H1 (cell line): ENCODE data around the gene PTN. TPM values are rescaled to one million over a fixed set of nuclear protein-coding genes. Genes with fewer than 3 reads are reported as not detected.

ENCODE experiments used
- ATF2 ChIP-seq: IDR thresholded peaks from 2 replicates; pipeline ENCODE4 v1.6.1; 2012; ENCODE audit warnings: low read length, inconsistent platforms
- polyA plus RNA-seq, 7 experiments: library from polyadenylated mRNA; depleted of rRNA in 3 of 7; stranded (reverse) in 5 of 7; unstranded in 2 of 7; fragments of >200 nt in 5 of 7; fragments of 200-250 nt in 2 of 7; gene quantifications; 1 replicate in 5 of 7; 2 replicates in 1 of 7; 4 replicates in 1 of 7; pipeline versions ENCODE4 v1.2.1 to v1.2.3, GENCODE V29; 2011 to 2013; ENCODE audit warnings: missing spikeins in 2 of 7, mixed read lengths in 2 of 7
- total RNA-seq: library from RNA; stranded (reverse); fragmentation: NEBNext Ultra II Directional; extraction: Animal tissue kit (Norgen Biotek cat#: 25700); gene quantifications from 2 replicates; pipeline ENCODE4 v1.2.1, GENCODE V29; 2021

The PTN gene
- total and polyA plus RNA-seq, 2 of the 8 experiments (the other 6 are each of a cell fraction or from before 2014, with no cell fraction given): 23.1 to 27.8 TPM

GRCh38 chr7:137243741-137244140, 99.8 kb downstream of the PTN start (continued):
- TF ChIP-seq ATF2: no peak
